GM12892 (cell line): ENCODE measurements around the gene HES3.

Experiments
- POLR2A ChIP-seq: IDR thresholded peaks from 2 replicates; pipeline ENCODE4 v1.6.1; 2011; ENCODE audit warnings: low read depth, low read length, control low read depth
- POLR2AphosphoS5 ChIP-seq: IDR thresholded peaks from 2 replicates; pipeline ENCODE4 v1.6.1; 2011; ENCODE audit warnings: low read depth, low read length, control low read depth
- TAF1 ChIP-seq: IDR thresholded peaks from 2 replicates; pipeline ENCODE4 v1.6.1; 2011; ENCODE audit warnings: low read depth, mild to moderate bottlenecking, control low read depth, low read length, borderline replicate concordance

GRCh38 chr1:6287431-6287886, 43.5 kb downstream of the HES3 start:
- TF ChIP-seq POLR2A (no peak), TAF1 (no peak), POLR2AphosphoS5 (no peak)
